ENCODE measurements around the gene YRDC. TPM values are rescaled to one million over a fixed set of nuclear protein-coding genes. Genes with fewer than 3 reads are reported as not detected.

YRDC gene, protein sequence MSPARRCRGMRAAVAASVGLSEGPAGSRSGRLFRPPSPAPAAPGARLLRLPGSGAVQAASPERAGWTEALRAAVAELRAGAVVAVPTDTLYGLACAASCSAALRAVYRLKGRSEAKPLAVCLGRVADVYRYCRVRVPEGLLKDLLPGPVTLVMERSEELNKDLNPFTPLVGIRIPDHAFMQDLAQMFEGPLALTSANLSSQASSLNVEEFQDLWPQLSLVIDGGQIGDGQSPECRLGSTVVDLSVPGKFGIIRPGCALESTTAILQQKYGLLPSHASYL
- 5.7 TPM for total RNA-seq
- long read RNA-seq, transcript YRDC-201 (5 exons, 1,826 nt), result major isoform, 17 of 17 reads
- long read RNA-seq, partial matches to known transcripts, result 0 of 17 reads
- long read RNA-seq, other reads (novel, unspliced or antisense), result 0 of 17 reads

DNA sequence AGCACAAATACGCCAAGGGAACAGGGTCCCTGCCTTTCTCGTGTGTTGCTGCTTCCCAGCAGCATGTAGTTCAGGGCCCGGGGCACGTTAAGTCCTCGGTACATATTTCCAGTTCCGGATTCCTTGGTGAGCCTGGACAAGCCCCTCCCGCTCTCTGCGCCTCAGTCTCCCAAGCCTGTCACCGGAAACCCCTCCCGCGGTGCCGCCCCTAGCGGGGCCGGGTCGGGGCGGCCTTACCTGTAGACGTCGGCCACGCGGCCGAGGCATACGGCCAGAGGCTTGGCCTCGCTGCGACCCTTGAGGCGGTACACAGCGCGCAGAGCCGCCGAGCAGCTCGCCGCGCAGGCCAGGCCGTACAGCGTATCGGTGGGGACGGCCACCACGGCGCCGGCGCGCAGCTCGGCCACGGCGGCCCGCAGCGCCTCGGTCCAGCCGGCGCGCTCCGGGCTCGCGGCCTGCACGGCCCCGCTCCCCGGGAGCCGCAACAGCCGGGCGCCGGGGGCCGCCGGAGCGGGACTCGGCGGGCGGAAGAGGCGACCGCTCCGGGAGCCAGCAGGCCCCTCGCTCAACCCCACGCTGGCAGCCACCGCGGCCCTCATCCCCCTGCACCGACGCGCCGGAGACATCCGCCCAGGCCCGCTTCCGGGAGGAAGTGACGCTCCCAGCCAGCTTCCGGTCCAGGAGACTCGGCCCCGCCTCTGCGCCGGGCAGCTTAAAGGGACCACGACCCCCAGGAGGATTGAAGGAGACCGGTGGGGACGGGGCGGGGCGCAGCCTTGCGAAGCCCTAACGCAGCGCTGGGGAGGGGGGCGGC is at the start of gene YRDC, which contains the start of gene C1orf122:
Gene YRDC, minus strand, starts transcription at position 654 of the 814 bp plus-strand sequence. Its CDS starts 28 bp downstream, at position 626.
Gene C1orf122, plus strand, starts transcription at position 236 of the 814 bp plus-strand sequence. CDS start 615 bp downstream, outside the sequence.
- H3K36me3 ChIP-seq, result peaks cover 40% of the 10 kb centered on the region
- peak within 1 kb of the TSS; percentile 98 for H3K27ac ChIP-seq (replicated peaks)
- intact Hi-C loops (cut with micrococcal nuclease), result no loop called here
- DNase-seq, result peak; percentile 96
- no peaks in the 10 kb centered on the region for H3K9me3 ChIP-seq (replicated peaks)
- no peaks in the 10 kb centered on the region for H3K27me3 ChIP-seq (ENCODE audit: low read depth)
- TF ChIP-seq, protein P1, sequence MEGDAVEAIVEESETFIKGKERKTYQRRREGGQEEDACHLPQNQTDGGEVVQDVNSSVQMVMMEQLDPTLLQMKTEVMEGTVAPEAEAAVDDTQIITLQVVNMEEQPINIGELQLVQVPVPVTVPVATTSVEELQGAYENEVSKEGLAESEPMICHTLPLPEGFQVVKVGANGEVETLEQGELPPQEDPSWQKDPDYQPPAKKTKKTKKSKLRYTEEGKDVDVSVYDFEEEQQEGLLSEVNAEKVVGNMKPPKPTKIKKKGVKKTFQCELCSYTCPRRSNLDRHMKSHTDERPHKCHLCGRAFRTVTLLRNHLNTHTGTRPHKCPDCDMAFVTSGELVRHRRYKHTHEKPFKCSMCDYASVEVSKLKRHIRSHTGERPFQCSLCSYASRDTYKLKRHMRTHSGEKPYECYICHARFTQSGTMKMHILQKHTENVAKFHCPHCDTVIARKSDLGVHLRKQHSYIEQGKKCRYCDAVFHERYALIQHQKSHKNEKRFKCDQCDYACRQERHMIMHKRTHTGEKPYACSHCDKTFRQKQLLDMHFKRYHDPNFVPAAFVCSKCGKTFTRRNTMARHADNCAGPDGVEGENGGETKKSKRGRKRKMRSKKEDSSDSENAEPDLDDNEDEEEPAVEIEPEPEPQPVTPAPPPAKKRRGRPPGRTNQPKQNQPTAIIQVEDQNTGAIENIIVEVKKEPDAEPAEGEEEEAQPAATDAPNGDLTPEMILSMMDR (IDR thresholded peaks at IDR 0.05; ENCODE audit: borderline replicate concordance), result no peak
- peak within 1 kb of the TSS; percentile 88 for H3K4me3 ChIP-seq
- H3K4me1 ChIP-seq, result peaks cover 50% of the 10 kb centered on the region

DNA sequence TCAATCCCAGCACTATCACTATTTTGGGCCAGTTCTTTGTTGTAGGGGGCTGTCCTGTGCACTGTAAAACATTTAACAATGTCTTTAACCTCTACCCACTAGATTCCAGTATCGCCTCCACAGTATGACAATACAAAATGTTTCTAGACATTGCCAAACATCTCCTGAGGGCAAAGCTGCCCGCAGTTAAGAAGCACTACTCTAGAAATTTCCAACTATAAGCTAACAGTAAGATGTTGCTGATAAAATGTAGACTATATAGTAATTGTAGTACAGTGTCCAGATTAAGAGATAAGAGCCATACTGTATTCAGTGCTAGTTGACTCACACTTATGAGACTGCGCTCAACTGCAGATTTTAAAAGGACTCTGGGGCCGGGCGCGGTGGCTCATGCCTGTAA is 46.4 kb upstream of the YRDC start:
- H3K9me3 ChIP-seq (replicated peaks), result no peaks in the 10 kb centered on the region
- H3K27me3 ChIP-seq (ENCODE audit: low read depth), result no peaks in the 10 kb centered on the region
- TF ChIP-seq, protein P1 (IDR thresholded peaks at IDR 0.05; ENCODE audit: borderline replicate concordance), result no peak
- peaks cover 28% of the 10 kb centered on the region for H3K36me3 ChIP-seq
- intact Hi-C loops (cut with micrococcal nuclease), result no loop called here
- H3K4me1 ChIP-seq, result peaks cover 96% of the 10 kb centered on the region
- no peak for DNase-seq
- no peak overlapping the region for H3K27ac ChIP-seq (replicated peaks)
- no peak overlapping the region for H3K4me3 ChIP-seq

DNA sequence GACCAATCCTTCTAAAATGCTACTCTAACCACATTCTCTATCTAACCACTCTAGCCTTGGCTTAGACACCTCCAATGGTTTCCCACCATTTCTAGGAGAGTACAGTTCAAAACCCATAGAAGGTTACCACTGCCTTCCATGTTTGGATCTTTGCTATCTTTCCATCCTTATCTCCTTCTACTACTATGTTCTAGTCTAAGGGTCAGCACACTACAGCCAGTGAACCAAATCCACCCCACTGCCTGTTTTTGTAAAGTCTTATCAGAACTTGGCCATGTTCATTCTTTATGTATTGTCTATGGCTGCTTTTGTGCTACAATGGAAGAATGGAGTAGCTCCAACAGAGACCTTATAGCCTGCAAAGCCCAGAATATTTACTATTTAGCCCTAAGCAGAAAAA is 45.1 kb upstream of the YRDC start:
- H3K9me3 ChIP-seq (replicated peaks), result no peaks in the 10 kb centered on the region
- TF ChIP-seq, protein P1 (IDR thresholded peaks at IDR 0.05; ENCODE audit: borderline replicate concordance), result no peak
- no peak for DNase-seq
- intact Hi-C loops (cut with micrococcal nuclease), result no loop called here
- peaks cover 28% of the 10 kb centered on the region for H3K36me3 ChIP-seq
- no peaks in the 10 kb centered on the region for H3K27me3 ChIP-seq (ENCODE audit: low read depth)
- H3K4me1 ChIP-seq, result peaks cover 84% of the 10 kb centered on the region
- H3K27ac ChIP-seq (replicated peaks), result no peak overlapping the region
- H3K4me3 ChIP-seq, result no peak overlapping the region

DNA sequence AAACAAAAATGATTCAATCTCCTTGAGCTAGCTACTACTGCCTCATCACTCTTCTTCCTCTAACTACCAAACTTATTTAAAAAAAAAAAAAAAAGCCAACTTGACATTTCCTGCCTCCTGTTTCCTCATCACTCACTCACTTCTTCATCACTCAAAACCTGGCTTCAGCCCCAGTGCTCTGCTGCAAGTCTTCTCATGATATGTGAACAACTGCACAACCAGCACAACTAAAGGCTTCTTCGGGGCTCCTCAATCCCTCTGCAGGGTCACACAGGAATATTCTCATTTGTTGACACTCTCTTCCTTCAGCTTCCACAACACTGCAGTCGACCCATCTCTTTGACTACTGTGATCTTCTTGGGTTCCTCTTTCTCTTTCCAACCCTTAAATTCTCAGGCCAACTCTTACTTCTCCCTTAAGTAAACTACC is 43.8 kb upstream of the YRDC start:
- no peak for DNase-seq
- Histone ChIP-seq H3K4me3 (no peak overlapping the region), H3K4me1 (peaks cover 70% of the 10 kb centered on the region), H3K36me3 (peaks cover 21% of the 10 kb centered on the region), H3K9me3 (replicated peaks) (no peaks in the 10 kb centered on the region), H3K27me3 (ENCODE audit: low read depth) (no peaks in the 10 kb centered on the region), H3K27ac (replicated peaks) (peak overlapping the region; percentile 1)
- TF ChIP-seq, protein P1 (IDR thresholded peaks at IDR 0.05; ENCODE audit: borderline replicate concordance), result no peak
- intact Hi-C loops (cut with micrococcal nuclease), result no loop called here

DNA sequence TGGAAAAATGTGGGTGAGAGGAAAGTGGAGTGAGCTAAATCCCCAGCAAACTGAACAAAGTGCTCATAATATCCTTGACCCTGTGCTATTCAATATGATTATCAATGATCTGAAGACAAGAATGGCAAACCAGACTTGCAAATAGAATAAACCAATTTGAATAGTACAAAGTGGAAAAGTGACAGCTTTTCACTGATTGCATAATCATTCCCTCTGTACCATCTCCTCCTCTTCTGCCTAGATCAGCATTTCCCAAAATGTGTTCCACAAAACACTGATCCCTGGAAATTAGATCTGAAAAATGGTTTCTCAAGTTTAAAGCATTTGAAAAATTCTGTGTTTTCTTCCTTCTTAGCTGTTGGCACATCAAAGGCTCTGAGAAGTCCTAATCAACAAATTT is 43.3 kb upstream of the YRDC start:
- peak overlapping the region; percentile 1 for H3K27ac ChIP-seq (replicated peaks)
- peaks cover 16% of the 10 kb centered on the region for H3K36me3 ChIP-seq
- no peak overlapping the region for H3K4me3 ChIP-seq
- no peak for DNase-seq
- no peaks in the 10 kb centered on the region for H3K27me3 ChIP-seq (ENCODE audit: low read depth)
- intact Hi-C loops (cut with micrococcal nuclease), result no loop called here
- peaks cover 65% of the 10 kb centered on the region for H3K4me1 ChIP-seq
- no peaks in the 10 kb centered on the region for H3K9me3 ChIP-seq (replicated peaks)
- TF ChIP-seq, protein P1 (IDR thresholded peaks at IDR 0.05; ENCODE audit: borderline replicate concordance), result no peak
